ENCODE measurements around the gene BARHL1.
"Not testable (repeated sequence)": the region's sequence is repeated elsewhere in the genome, so short reads cannot be mapped to it uniquely, and the experiment has no call there.

The BARHL1 gene

DNA sequence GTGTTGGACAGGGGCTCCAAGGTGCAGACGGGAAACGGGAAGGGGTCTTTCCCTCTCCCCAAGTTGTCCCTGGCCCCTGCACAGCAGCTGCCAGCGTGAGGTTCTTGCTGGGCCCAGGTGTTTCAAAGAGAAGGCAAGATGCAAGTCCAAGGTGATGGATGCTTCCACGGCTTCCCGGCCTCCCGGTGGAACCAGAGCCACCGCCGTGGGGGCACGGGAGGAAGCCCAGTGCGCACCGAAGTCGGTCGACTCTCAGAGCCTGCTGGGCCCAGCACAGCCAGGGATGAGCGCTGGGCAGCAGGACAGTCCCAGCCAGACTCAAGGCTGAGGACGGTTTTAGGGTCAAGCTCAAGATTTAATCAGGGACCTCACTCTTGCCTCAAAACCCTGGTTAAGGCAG lies 25.2 kb upstream of the BARHL1 start:
- no peak for DNase-seq

DNA sequence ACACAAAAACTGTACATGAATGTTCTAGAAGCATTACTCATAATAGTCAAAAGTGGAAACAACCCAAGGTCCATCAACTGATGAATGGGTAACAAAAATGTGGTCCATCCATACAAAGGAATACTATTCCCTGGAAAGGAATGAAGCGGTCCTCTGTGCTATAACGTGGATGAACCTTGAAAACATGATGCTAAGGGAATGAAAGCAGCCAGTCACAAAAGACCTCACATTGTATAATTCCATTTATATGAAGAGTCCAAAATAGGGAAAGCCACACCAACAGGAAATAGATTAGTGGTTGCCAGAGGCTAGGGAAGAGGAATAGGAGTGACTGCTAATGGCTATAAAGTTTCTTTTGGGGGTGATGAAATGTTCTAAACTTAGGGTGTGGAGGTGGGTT lies 22.7 kb upstream of the BARHL1 start:
- no peak for DNase-seq

DNA sequence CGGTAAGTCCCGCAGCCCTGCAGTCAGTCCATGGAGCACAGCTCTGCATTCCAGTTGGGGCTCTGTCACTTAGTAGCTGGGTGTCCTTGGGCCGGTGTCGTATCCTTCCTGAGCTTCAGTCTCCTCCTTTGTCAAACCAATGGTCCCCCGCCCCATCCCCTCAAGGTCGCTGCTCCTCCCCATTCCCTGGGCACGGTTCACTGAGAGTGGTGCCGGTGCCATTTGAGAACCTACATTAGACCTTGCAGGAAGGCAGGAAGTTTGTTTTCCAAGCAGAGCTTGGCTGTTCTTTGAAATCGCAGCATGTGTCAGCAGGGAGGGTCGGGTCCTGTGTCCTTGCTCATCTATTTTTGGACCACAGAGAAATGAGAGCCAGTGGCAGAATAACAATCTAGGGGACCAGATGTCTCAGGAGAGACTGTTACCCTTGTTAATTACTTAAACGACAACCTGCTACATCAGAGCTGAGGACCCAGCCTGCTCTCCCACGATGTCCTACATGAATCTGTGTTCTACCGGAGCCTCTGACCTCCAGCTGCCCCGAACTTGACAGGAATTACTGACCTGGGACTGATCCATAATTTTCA lies 21.7 kb upstream of the BARHL1 start:
- no peak for DNase-seq

DNA sequence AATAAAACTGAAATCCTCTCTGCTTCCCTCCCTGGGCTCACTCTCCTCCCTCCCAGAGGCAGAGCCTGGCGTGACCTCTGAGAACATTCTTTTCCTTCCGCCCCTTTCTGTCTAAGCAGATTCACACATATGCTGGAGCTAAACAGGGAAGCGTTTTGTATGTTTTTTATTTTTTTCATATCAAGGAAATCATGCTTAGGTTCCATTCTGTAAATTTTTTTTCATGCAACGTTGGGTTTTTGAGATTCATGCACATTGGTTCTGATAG lies 20.2 kb upstream of the BARHL1 start:
- no peak for DNase-seq

DNA sequence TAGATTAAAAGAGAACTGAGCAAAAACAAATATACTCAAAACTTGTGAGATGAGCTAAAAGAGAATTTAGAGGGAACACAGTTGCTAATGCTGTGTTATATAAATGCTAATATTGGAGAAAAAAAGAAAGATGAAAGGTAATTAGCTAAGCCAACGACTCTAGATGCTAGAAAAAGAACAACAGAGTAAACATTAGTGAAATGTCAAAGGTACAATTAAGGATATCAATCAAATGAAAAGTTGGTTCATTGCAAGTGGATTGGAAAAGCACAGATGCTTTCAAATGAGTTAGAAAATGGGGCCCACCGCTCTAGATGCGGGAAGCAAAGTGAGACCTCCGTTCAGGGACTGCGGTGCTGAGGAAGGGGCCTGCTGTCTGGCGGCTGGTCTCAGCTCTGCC lies 17.9 kb upstream of the BARHL1 start:
- DNase-seq: no peak

DNA sequence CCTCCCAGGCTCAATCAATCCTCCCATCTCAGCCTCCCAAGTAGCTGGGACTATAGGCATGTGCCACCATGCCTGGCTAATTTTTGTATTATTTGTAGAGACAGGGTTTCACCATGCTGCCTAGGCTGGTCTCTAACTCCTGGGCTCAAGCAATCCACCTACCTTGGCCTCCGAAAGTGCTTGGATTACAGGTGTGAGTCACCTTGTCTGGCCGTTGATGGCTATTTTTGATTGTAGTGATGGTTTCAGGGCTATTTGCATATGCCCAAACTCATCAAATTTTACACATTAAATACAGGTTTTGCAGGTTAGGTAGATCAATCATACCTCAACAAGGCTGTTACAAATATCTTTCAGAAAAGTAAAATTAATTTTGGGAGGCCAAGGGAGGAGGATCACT lies 13.6 kb upstream of the BARHL1 start:
- not testable (repeated sequence) for DNase-seq

DNA sequence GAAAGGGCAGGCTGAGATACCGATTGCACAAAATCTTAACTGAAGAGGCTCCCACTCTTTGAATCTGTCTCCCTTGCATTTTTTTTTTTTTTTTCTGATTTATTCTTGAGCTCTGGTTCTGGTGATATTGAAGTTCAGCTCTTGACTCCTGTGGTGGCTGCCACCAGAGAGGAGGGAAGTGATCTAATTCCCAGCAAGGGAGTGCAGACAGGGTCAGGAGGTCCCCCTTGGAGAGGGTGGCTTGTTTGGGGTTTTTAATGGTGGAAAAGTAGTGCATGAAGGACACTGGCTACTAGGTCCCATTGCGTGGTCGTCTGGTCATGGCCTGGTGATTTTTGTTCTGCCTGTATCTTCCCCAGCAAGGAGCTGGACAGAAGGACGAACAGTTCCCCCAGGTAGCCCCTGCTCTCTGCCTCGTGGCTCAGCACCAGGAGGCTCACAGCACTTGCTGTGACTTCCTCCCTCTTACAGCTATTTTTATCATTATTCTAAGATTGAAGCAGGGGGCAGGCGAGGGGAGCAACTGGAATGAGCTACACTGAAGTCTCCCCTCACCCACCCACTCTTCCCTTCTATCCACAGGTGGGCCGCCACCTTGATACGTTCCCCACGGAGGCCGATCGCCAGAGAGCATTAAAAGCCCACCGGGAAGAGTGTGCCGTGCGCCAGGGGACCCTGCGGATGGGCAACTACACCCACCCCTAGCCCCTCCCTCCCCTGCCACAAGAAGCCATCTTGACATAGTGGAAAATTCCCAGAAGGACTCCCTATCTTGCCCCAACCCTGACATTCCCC lies 10.4 kb upstream of the BARHL1 start:
- no peak for DNase-seq

DNA sequence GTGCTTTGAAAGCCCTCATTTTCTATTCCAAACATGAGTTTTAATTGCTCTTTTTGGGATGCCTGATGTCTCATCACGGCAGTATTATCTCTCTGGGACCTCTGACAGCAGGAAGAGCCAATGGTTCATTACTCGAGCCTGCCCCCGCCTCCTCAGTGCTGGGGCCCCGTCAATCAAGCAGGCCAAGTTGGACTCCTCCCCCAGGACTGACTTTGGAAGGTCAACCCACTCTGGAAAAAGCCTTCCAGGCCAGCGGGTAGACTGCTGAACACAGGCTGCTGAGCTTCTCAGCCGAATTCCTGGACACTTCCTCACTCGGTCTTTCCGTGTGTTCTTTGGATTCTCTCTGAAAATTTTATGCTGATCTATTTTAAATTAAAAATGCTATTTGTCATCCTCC lies 9.5 kb upstream of the BARHL1 start:
- DNase-seq: no peak

DNA sequence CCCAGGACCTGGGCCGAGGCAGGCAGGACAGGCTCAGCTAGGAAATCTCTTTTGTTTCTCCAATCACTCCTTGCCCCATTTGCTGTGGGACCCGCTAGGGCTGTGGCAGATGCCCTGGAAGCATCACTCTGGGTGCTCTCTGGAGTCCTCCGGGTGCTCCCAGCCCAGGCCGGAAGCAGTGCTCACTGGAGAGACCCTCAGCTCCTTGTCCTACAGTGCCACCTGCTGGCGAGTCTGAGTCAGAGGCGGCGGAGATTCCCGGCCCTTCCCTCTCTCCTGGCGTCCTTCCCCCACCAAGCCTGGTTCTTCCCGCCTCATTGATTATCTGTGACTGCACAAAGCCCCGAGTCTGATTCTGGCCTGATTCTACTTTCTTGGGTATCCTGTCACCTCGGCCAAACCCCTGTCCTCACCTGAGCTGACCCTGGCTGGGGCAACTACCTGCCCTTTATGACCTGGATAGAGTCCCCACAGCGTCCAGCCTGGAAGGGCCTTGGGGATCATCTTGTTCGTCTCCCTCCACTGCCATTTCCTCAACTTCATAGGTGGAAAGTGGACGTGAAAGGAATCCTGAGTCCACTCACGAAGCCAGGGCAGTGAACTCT lies 7.3 kb upstream of the BARHL1 start:
- peak; percentile 62 for DNase-seq

DNA sequence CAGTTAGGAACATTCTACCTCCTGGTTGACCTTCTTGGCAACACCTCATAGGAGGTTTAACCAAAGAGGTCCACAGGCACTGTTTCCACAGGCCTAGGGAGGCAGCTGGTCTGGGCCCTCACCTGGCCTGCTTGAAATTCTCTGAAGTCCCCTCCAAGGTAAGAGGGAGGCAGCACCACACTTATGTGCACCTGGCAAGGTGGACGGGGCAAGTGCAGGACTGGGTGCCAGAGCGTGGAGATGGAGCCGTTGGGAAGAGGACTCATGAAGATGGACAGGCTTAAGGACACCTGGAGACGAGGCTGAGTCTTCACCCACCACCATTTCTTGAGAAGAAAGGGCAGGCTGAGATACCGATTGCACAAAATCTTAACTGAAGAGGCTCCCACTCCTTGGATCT lies 6.6 kb upstream of the BARHL1 start:
- no peak for DNase-seq

DNA sequence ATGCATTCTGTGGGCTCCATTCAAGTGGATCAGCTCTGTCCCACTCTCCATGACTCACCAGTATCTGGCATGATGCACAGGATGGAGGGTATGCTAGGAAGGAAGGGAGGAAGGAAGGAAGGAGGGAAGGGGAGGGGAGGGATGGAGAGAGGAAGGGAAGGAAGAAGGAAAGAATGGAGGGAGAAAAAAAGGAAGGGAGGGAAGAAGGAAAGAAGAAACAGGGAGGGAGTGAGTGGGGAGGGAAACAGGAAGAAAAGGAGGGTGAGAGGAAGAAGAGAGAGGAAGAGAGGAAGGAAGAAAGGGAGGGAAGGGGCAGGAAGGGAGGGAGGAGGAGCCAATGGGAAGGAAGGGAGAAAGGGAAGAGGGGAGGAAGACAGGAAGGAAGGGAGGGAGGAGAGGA lies 5.3 kb upstream of the BARHL1 start:
- no peak for DNase-seq

DNA sequence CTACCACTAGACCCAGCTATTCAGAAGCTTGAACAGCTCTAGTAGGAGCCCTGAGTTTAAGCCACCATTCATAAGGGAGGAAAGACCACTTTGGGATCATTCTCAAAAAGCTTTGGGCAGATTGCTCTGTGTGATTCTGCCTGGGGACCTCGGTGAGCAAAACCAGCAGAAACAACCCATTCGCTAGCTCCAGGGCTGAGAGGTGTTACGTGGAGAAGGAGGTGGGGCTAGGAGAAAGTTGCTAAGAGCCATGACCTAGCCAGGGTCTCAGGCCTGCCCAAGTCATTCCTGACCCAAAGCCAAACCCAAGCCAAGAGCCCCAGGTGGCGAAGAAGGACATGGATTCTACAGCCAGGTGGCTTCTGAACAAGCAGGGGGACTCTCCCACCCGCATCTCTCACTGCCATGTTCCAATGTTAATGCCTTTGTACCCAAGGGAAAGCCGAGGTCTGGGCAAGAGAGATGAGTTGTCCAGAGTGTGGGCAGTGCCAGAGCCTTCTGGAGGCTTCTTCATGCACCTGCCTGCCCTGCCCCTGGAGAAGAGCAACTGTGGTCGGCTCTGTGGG lies 4.0 kb upstream of the BARHL1 start:
- no peak for DNase-seq

DNA sequence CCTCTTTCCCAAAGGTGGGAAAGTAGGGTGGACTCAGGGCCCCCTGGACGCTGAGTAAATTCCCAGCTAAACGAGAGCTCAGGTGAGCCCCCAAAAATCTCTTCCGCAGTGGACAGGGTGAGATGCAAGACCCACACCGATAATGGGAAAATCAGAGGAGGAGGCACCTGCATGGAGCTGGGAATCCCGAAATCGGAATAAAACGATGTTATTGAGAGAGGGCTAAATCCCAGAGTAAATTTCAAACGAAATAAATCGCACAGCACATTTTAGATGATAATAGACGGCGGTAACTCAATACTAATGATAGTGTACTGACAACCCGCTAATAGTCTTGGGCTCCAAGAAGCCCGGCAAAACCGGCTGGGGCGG lies 3.0 kb upstream of the BARHL1 start:
- no peak for DNase-seq

DNA sequence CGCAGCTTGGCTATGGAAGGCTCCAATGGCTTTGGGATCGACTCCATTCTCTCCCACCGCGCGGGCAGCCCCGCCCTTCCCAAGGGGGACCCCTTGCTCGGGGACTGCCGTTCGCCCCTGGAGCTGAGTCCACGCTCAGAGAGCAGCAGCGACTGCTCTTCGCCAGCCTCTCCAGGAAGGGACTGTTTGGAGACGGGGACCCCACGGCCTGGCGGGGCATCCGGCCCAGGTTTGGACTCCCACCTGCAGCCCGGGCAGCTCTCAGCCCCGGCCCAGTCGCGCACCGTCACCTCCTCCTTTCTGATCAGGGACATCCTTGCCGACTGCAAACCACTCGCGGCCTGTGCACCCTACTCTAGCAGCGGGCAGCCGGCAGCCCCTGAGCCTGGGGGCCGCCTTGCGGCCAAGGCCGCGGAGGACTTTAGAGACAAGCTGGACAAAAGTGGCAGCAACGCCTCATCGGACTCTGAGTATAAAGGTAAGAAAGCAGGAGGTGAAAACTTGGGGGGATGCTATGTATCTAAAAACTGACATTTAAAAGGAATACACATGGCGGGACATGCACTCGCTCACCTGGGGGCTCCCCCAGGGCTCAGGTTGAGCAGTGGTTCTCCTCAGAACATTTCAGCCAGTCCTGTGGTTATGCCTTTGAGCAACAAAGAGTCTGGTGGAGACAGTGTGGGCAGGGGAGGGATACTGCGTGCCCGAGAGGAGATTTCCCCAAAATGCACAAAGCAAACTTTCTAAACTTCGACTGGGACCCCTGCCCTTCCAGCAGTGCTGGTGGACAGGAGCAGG lies 579 bp downstream of the BARHL1 start:
- no peak for DNase-seq

DNA sequence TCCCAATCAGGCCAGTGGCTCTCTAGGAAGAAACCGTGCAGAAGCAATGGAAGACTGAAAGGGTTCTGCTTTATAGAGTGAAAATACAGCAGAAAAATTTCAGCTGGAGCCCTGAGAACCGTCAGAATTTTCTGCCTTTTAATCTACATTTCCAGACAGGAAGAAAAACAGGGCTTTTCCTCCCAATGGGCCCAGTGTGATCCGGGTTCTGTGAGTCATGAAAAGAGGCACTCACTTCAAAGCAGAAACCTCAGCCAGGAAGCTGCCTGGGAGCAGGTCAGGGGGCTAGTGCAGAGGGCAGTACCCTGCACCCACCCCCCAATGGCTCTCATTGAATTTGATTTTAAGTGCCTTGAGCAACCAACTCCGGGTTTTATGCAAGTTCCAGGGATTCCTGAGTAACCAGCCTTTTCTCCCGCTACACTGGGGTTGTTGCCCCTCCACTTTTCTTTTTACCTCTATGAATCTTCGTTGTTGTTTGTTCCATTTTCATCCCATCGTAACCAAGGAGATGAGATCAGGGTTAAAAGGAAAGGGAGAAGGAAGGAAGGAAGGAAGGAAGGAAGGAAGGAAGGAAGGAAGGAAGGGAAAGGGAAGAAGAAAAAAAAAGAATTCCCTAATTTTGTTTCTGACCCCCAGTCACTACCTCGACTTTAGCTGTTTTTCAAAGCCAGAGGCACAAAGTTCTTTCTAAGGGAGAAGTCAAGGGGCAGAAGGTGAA lies 1.3 kb downstream of the BARHL1 start:
- no peak for DNase-seq

DNA sequence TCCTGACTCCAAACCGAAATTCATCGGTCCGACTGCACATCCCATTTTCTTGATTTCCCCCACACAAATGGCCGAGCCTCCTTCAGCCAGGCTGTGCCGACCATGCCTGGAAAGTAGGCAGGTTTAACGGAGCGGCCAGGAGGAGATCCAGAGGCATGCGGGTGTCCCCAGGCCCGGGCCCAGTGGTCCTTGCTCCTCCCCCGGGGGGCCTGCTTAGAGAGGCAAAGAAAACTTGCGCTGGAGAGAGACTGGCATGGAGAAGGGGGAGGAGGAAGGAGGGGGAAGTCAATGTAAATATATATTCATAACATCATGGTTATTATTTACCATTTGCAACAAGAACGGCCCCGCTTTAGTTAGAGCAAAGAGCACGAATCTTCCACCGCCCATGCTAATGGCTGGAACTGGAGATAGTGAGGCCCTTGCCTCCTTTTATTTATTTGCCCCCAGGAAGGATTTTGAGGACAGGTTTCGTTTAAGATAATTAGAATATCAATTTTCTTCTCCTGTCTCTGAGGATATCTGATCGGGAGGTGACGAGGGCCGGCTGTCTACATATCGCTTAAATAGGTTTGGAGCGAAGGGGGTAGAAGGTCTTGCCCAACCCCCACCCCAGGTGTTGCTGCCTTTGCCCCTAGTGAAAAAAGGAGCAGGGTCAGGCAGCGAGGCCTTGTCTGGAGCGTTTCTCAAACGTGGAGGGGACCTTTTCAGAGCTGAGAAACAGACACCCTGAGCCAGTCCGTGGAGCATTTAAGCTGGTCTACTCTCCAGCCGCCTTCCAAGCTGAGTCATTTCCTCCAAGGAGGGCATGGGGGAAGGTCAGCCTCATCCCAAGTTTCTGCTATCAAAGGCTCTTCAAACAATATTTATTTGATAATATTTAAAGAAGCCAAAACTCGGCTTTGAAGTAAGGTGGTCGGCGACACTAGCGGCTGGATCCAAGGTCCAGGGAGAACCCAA lies 2.5 kb downstream of the BARHL1 start:
- no peak for DNase-seq

DNA sequence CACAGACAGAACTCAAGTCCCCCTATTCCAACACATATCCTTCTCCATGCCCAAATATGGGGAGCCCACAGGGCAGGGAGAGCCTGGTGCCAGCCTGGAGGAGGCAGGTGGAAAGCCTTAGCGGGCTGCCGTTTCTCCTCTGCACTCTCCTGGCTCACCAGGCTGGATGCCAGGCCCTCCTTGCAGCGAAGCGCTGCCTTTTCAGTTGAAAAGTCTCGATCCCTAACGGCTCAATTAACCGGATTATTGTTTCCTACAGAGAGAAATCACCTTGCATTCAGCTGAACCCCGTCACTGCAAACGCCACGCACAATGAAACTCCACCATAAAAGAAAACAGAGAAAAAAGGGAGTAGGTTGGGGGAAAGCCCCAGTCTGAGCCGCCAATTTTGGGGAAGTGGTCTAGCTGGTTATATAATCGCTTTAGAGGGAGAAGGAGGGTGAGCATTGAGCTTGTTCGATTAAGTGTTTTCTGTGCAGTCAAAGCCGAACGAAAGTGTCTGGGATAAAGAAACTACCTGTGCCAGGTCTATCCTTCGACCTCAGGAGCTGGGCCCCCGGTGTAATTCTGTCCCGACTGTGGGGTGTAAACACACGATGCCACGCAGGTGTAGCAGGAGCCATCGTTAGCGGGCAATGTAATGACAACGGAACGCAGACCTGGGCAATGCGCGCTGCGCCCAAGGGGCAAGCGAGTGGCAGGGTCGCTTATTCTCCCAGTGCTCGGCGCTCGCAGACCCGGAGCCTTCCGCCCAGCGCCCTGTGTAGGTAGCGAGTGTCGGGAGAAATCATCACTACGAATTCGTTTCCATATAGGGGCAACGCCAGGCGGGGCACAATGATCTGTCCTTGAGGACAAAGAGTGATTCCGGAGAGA lies 3.8 kb downstream of the BARHL1 start:
- no peak for DNase-seq

DNA sequence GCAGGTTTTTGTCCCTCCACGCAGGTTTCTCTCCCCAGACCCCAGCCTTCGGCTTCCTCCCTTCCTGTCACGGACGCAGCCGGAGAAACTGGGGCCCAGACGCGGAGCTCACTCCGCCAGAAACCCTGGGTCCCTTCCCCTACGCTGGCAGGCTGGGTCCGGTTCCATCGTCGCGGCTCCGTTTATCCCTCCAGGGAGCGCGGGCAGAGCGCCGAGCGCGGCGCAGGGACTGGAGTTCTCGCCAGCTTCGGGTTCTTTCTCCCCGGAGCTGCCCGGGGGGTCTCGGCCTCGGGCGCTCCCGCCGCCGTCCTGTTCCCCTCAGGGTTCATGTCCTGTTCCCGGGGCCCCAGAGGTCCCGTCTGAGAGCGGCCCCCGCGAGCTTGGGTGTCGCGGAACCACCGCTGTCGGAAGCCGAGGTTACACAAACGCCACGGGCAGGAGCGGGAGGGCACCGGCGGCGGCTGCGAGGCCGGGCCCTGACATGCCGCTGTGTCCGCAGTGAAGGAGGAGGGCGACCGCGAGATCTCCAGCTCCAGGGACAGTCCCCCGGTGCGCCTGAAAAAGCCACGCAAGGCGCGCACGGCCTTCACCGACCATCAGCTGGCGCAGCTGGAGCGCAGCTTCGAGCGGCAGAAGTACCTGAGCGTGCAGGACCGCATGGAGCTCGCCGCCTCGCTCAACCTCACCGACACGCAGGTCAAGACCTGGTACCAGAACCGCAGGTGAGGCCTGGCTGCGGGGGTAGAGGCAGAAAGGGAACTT lies 4.6 kb downstream of the BARHL1 start:
- DNase-seq: no peak

DNA sequence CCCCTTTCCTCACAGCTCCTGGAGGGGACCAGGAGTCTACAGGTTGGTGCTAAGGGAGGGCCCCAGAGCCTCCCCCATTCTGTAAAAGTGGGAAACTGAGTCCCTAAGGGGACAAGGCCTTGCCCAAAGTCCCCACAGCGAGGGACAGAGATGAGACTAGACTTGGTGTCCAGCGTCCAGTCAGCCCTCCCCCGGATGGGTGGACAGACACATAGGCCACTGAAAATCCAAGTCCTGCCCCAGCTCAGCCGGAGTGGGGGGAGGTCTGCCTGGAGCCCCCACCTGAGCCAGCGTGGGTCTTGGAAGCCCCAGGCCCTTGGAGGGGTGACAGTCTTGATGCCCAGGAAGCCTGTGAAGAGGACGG lies 5.2 kb downstream of the BARHL1 start:
- DNase-seq: no peak

DNA sequence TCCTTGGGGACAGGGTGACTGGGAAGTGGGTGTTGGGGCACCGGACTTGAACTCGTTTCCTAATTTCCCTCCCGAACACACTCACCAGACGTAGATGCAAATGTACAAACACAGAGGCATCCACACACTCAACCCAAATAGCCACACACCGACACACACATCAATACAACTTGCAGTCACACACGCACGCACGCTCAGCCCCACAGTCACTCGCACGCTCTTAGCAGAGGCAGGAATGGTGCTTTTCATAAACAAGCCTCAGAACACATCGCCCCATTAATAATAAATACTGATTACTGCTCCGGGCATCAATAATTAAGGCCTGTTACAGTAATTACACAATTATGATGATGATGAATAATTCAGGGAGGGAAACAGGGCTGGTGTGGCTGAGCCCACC lies 5.7 kb downstream of the BARHL1 start:
- DNase-seq: no peak
